GM21737 (cell line): Measurements from ENCODE around the gene INPP1.
"Not testable (repeated sequence)": the region's sequence is repeated elsewhere in the genome, so short reads cannot be mapped to it uniquely, and the experiment has no call there.

Experiments used
- ATAC-seq: cut with Tn5 transposase; IDR thresholded peaks from one replicate; pipeline ENCODE4 v1.9.1; 2021; ENCODE audit warnings: mild to moderate bottlenecking, moderate library complexity; ENCODE audit not compliant: unreplicated experiment

Gene INPP1

GRCh38 chr2:190333928-190334327 lies 9.5 kb upstream of the INPP1 start:
- ATAC-seq, result no peak

DNA sequence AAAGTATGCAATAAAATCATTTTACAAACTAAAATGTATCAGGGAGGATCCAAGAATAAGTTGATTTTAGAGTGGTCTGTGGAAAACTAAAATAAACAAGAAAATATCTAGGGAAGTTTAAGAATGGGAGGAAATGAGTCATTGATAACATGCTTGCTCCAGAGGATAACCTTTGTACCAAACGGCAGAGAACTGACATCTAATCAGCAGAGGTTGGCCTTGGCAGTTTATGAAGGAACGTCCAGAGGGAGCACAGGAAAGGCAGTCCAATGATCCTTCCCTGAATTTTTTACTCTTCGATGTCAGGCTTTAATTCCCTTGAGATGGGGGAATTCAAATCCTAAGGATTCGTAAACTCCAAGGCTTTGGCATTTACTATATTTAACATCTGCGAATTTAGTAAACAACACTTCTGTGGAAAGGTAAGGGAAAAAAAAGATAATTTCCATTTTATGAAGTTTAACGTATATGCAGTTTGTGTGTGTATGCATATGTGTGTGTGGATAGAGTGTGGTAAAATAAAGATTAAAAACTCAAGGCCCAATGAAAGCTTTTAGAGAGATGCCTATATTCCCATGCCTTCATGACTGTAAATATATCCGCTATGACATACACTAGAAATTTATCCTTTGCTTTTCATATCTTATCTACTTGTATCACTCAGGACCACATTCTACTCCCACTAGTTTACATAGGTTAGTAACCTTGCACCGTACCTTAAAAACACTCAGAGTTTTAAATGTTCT lies 8.7 kb upstream of the INPP1 start:
- ATAC-seq, result no peak

DNA sequence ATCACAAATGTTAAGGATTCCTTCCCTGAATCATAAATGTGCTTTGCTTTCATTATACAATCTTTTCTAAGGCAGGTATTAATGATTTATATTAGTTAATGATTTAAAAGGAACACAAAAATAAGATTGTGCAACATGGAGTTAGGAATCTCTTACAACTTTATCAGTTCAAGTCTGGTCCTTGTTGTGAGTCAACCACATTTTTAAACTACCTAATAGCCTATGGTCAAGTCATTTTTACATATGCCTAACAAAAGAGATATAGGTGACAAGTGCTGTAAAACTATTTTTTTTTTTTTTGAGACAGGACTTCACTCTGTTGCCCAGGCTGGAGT lies 8.2 kb upstream of the INPP1 start:
- ATAC-seq, result no peak

DNA sequence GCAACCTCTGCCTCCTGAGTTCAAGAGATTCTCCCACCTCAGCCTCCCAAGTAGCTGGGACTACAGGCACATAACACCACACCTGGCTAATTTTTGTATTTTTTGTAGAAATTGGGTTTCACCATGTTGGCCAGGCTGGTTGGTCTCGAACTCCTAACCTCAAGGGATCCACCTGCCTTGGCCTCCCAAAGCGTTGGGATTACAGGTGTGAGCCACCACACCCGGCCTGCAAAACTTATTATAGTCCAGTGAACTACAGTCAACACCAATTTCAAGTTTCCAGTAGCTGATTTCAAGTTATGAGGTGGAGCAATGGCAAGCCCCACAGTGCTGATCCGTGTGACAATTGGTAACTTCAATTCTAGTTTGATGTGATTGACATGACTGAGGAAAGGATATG lies 7.8 kb upstream of the INPP1 start:
- ATAC-seq, result not testable (repeated sequence)

DNA sequence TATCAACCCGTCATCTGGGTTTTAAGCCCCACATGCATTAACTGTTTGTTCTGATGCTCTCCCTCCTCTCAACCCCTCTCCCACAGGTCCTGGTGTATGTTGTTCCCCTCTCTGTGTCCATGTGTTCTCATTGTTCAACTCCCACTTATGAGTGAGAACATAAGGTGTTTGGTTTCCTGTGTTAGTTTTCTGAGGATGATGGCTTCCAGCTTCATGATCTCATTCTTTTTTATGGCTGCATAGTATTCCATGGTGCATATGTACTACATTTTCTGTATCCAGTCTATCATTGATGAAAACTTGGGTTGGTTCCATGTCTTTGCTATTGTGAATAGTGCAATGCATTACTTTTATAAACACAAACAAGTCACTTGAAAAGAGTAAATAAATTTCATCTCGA lies 7.0 kb upstream of the INPP1 start:
- no peak for ATAC-seq

GRCh38 chr2:190338453-190338852 lies 4.9 kb upstream of the INPP1 start:
- ATAC-seq, result no peak

GRCh38 chr2:190339394-190339793 lies 4.0 kb upstream of the INPP1 start:
- no peak for ATAC-seq

DNA sequence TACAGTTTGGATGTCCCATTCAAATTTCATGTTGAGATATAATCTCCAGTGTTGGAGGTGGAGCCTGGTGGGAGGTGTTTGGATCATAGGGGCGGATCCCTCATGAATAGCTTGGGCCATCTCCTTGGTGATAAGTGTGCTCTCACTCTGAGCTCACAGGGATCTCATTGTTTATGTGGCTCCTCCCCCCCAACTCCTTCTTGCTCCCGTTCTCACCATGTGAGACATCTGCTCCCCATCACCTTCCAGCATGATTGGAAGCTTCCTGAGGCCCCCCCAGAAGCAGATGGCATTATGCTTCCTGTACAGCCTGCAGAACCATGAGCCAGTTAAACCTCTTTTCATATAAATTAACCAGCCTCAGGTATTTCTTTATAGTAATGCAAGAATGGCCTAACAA lies 3.0 kb upstream of the INPP1 start:
- no peak for ATAC-seq

GRCh38 chr2:190342611-190343010 lies 778 bp upstream of the INPP1 start:
- ATAC-seq, result no peak

- ATAC-seq, result no peak
Observed at GRCh38 chr2:190343089-190343535, 277 bp upstream of the INPP1 start.

GRCh38 chr2:190344276-190344827 lies 963 bp downstream of the INPP1 start:
- peak; percentile 81 for ATAC-seq

DNA sequence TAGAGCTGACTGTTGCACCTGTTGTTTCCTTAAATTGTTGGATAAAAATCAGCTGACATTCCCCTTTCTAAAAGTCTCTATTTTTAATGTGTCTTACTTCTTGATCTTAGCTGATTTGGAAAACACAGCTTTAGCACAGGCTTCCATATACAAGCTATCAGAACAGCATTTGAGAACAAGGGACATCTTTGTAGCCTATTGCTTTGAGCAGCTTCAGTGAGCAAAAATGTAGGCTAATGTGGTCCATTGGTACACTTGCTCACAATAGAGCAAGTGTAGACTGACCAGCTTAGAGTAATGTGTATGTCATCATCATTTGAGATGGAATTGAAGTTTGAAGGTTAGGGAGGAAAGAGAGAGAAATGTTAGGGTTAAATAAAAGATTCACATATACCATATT lies 7.0 kb downstream of the INPP1 start:
- ATAC-seq, result no peak

- ATAC-seq, result no peak
Observed at GRCh38 chr2:190351955-190352354, 8.6 kb downstream of the INPP1 start.

DNA sequence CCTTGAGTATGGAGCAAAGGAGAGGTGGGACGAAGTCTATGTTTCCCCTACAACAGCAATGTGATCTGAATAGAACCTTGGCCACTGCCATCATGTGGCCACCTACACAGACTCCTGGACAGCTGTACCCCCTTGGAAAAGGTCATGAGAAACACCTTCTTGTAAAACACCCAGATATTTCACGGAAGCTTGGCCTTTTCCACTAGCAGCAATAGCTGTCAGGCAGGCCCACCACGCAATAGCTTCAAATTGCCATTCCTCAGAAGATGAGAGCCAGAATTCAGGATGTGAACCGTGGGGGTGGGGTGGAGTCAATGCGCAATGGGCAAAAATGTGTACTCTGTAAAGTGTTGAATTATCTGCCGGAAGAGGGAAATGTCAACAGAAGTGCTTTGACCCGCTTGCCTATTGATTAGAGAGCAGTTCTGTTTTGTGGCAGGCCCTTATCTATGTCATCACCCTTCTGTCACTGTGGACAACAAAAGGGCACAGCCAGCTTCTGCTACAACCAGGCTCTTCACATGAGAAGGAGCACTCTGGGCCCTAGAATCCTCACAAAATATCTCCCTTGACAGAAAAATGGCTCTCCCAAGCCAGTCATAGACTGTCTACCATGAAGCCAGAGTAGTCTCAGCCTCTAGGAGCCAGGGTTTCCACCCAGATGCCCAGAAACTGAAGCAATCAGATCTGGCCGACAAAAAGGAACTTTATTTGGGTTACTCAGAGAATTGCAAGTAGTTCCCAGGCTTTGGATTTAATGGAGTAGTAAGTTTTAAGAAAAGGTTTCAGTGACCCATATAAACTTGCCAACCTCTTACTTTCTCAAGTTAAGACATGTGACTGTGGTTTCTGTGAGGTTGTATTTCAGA lies 9.5 kb downstream of the INPP1 start:
- ATAC-seq, result no peak

GRCh38 chr2:190353537-190353899 lies 10.1 kb downstream of the INPP1 start:
- no peak for ATAC-seq

DNA sequence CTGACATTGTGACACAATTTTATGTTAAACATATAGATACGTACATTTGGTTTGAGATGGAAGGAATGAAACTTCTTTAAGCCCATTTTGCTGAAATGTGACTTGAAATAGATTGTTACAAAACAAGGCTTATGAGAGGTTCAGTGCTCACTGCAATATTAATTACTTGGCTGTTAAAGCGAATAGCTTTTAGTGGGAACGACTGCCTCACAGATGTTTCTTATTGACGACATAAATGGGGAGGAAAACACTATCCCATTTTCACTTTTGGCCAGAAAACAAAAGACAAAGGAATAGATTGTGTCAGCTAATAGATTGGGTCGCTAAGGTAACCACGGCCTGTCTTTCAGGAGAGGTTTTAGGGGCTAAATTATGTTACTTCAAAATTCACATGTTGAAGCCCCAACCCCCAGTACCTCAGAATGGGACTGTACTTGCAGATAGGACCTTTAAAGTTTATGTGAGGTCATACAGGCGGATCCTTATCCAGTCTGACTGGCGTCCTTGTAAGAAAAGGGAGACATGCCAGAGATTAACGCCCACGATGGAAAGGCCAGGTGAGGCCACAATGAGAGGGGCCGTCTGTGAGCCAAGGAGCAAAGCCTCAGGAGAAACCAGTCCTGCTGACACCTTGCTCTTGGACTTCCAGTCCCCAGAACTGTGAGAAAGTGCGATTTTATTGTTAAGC lies 10.8 kb downstream of the INPP1 start:
- no peak for ATAC-seq

- ATAC-seq, result no peak
Observed at GRCh38 chr2:190355968-190356644, 12.7 kb downstream of the INPP1 start.

- no peak for ATAC-seq
Observed at GRCh38 chr2:190357600-190357999, 14.2 kb downstream of the INPP1 start.

- not testable (repeated sequence) for ATAC-seq
Observed at GRCh38 chr2:190358655-190359448, 15.5 kb downstream of the INPP1 start.

DNA sequence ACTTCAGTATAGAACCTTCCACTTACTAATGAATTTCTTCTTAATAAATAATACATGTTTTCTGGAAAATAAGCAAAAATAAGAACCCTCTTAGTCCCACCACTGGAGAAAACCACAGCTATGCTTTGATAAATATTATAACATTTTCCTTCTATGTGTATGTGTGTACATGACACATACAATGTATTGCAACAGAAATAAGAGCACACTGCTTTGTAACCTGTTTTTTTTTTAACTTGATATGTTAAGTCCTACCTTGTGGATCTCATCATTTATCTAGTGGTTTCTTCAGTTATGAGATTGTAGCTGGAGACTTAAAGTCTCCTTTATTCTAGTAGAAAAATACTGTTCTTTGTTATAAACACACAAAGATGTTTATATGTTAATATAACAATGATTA lies 17.2 kb downstream of the INPP1 start:
- ATAC-seq, result no peak
